ENCODE measurements around the gene TNF.
A peak's percentile ranks its signal among the peaks of the same experiment; 100 is the strongest.

The TNF gene

GRCh38 chr6:31575335-31575901 is at the start of gene TNF:
TSS of gene TNF (plus strand) at chr6:31575565. CDS start at chr6:31575742, 177 bp downstream.
- Histone ChIP-seq H3K4me1 (ENCODE audit: control insufficient read depth in 1 of 2, insufficient read depth in 2 of 2, low read length in 2 of 2) (peaks cover 0 to 3% of the 10 kb centered on the region in 2 donors), H3K4me3 (ENCODE audit: low read depth in 1 of 2, low read length in 2 of 2) (peak within 1 kb of the TSS; percentile 32 to 45)

GRCh38 chr6:31525932-31526591 is 49.3 kb upstream of the TNF start:
- no peaks in the 10 kb centered on the region for H3K4me1 ChIP-seq (ENCODE audit: control insufficient read depth in 1 of 2, insufficient read depth in 2 of 2, low read length in 2 of 2)
- H3K9me3 ChIP-seq (ENCODE audit: control insufficient read depth in 1 of 2, low read length in 2 of 2) = no peaks in the 10 kb centered on the region
- no peak overlapping the region for H3K4me3 ChIP-seq (ENCODE audit: low read depth in 1 of 2, low read length in 2 of 2)
- H3K36me3 ChIP-seq (ENCODE audit: control insufficient read depth in 1 of 2, insufficient read depth in 2 of 2, low read length in 2 of 2) = peaks cover 14 to 16% of the 10 kb centered on the region in 2 donors
- no peak overlapping the region for H3K27ac ChIP-seq (ENCODE audit: low read length)
- no peaks in the 10 kb centered on the region for H3K27me3 ChIP-seq (ENCODE audit: low read depth, low read length)

More at GRCh38 chr6:31575335-31575901, at the start of gene TNF:
- H3K36me3 ChIP-seq (ENCODE audit: control insufficient read depth in 1 of 2, insufficient read depth in 2 of 2, low read length in 2 of 2) = no peaks in the 10 kb centered on the region
- H3K27ac ChIP-seq (ENCODE audit: low read length) = no peak within 1 kb of the TSS
- H3K27me3 ChIP-seq (ENCODE audit: low read depth, low read length) = no peaks in the 10 kb centered on the region
- H3K9me3 ChIP-seq (ENCODE audit: control insufficient read depth in 1 of 2, low read length in 2 of 2) = no peaks in the 10 kb centered on the region

GRCh38 chr6:31528307-31528777 is 47.0 kb upstream of the TNF start:
- no peaks in the 10 kb centered on the region for H3K9me3 ChIP-seq (ENCODE audit: control insufficient read depth in 1 of 2, low read length in 2 of 2)
- H3K4me3 ChIP-seq (ENCODE audit: low read depth in 1 of 2, low read length in 2 of 2) = no peak overlapping the region
- H3K27ac ChIP-seq (ENCODE audit: low read length) = no peak overlapping the region
- H3K4me1 ChIP-seq (ENCODE audit: control insufficient read depth in 1 of 2, insufficient read depth in 2 of 2, low read length in 2 of 2) = no peaks in the 10 kb centered on the region
- peaks cover 23 to 34% of the 10 kb centered on the region in 2 donors for H3K36me3 ChIP-seq (ENCODE audit: control insufficient read depth in 1 of 2, insufficient read depth in 2 of 2, low read length in 2 of 2)
- H3K27me3 ChIP-seq (ENCODE audit: low read depth, low read length) = no peaks in the 10 kb centered on the region

- Histone ChIP-seq H3K36me3 (ENCODE audit: control insufficient read depth in 1 of 2, insufficient read depth in 2 of 2, low read length in 2 of 2) (peaks cover 29 to 40% of the 10 kb centered on the region in 2 donors), H3K9me3 (ENCODE audit: control insufficient read depth in 1 of 2, low read length in 2 of 2) (no peaks in the 10 kb centered on the region), H3K27me3 (ENCODE audit: low read depth, low read length) (no peaks in the 10 kb centered on the region), H3K27ac (ENCODE audit: low read length) (no peak within 1 kb of the TSS), H3K4me3 (ENCODE audit: low read depth in 1 of 2, low read length in 2 of 2) (no peak within 1 kb of the TSS), H3K4me1 (ENCODE audit: control insufficient read depth in 1 of 2, insufficient read depth in 2 of 2, low read length in 2 of 2) (no peaks in the 10 kb centered on the region)
Observed at GRCh38 chr6:31528821-31529328, 46.5 kb upstream of the TNF start, which contains the start of gene MCCD1. TSS of gene MCCD1 (plus strand) at chr6:31528962. CDS start at chr6:31529015, 53 bp downstream.

GRCh38 chr6:31529329-31530150 is 45.8 kb upstream of the TNF start:
- Histone ChIP-seq H3K4me3 (ENCODE audit: low read depth in 1 of 2, low read length in 2 of 2) (no peak overlapping the region), H3K4me1 (ENCODE audit: control insufficient read depth in 1 of 2, insufficient read depth in 2 of 2, low read length in 2 of 2) (no peaks in the 10 kb centered on the region), H3K27ac (ENCODE audit: low read length) (no peak overlapping the region), H3K9me3 (ENCODE audit: control insufficient read depth in 1 of 2, low read length in 2 of 2) (no peaks in the 10 kb centered on the region), H3K27me3 (ENCODE audit: low read depth, low read length) (no peaks in the 10 kb centered on the region), H3K36me3 (ENCODE audit: control insufficient read depth in 1 of 2, insufficient read depth in 2 of 2, low read length in 2 of 2) (peaks cover 35 to 46% of the 10 kb centered on the region in 2 donors)

GRCh38 chr6:31530659-31531058 is 44.7 kb upstream of the TNF start:
- Histone ChIP-seq H3K27me3 (ENCODE audit: low read depth, low read length) (no peaks in the 10 kb centered on the region), H3K9me3 (ENCODE audit: control insufficient read depth in 1 of 2, low read length in 2 of 2) (no peaks in the 10 kb centered on the region), H3K4me3 (ENCODE audit: low read depth in 1 of 2, low read length in 2 of 2) (no peak overlapping the region), H3K27ac (ENCODE audit: low read length) (no peak overlapping the region), H3K36me3 (ENCODE audit: control insufficient read depth in 1 of 2, insufficient read depth in 2 of 2, low read length in 2 of 2) (peaks cover 46 to 57% of the 10 kb centered on the region in 2 donors), H3K4me1 (ENCODE audit: control insufficient read depth in 1 of 2, insufficient read depth in 2 of 2, low read length in 2 of 2) (no peaks in the 10 kb centered on the region)

GRCh38 chr6:31531162-31531561 is 44.2 kb upstream of the TNF start:
- peaks cover 51 to 62% of the 10 kb centered on the region in 2 donors for H3K36me3 ChIP-seq (ENCODE audit: control insufficient read depth in 1 of 2, insufficient read depth in 2 of 2, low read length in 2 of 2)
- no peak overlapping the region for H3K4me3 ChIP-seq (ENCODE audit: low read depth in 1 of 2, low read length in 2 of 2)
- no peaks in the 10 kb centered on the region for H3K27me3 ChIP-seq (ENCODE audit: low read depth, low read length)
- H3K4me1 ChIP-seq (ENCODE audit: control insufficient read depth in 1 of 2, insufficient read depth in 2 of 2, low read length in 2 of 2) = no peaks in the 10 kb centered on the region
- H3K9me3 ChIP-seq (ENCODE audit: control insufficient read depth in 1 of 2, low read length in 2 of 2) = no peaks in the 10 kb centered on the region
- H3K27ac ChIP-seq (ENCODE audit: low read length) = no peak overlapping the region

GRCh38 chr6:31531771-31532643 is 43.4 kb upstream of the TNF start:
- H3K4me3 ChIP-seq (ENCODE audit: low read depth in 1 of 2, low read length in 2 of 2) = no peak overlapping the region
- H3K27ac ChIP-seq (ENCODE audit: low read length) = no peak overlapping the region
- no peaks in the 10 kb centered on the region for H3K27me3 ChIP-seq (ENCODE audit: low read depth, low read length)
- H3K4me1 ChIP-seq (ENCODE audit: control insufficient read depth in 1 of 2, insufficient read depth in 2 of 2, low read length in 2 of 2) = no peaks in the 10 kb centered on the region
- peaks cover 57 to 70% of the 10 kb centered on the region in 2 donors for H3K36me3 ChIP-seq (ENCODE audit: control insufficient read depth in 1 of 2, insufficient read depth in 2 of 2, low read length in 2 of 2)
- no peaks in the 10 kb centered on the region for H3K9me3 ChIP-seq (ENCODE audit: control insufficient read depth in 1 of 2, low read length in 2 of 2)

- H3K9me3 ChIP-seq (ENCODE audit: control insufficient read depth in 1 of 2, low read length in 2 of 2) = no peaks in the 10 kb centered on the region
- H3K36me3 ChIP-seq (ENCODE audit: control insufficient read depth in 1 of 2, insufficient read depth in 2 of 2, low read length in 2 of 2) = peaks cover 61 to 74% of the 10 kb centered on the region in 2 donors
- H3K4me3 ChIP-seq (ENCODE audit: low read depth in 1 of 2, low read length in 2 of 2) = no peak overlapping the region
- H3K27me3 ChIP-seq (ENCODE audit: low read depth, low read length) = no peaks in the 10 kb centered on the region
- H3K27ac ChIP-seq (ENCODE audit: low read length) = no peak overlapping the region
- no peaks in the 10 kb centered on the region for H3K4me1 ChIP-seq (ENCODE audit: control insufficient read depth in 1 of 2, insufficient read depth in 2 of 2, low read length in 2 of 2)
Observed at GRCh38 chr6:31532644-31533454, 42.5 kb upstream of the TNF start.

- H3K4me1 ChIP-seq (ENCODE audit: control insufficient read depth in 1 of 2, insufficient read depth in 2 of 2, low read length in 2 of 2) = peaks cover 0 to 2% of the 10 kb centered on the region in 2 donors
- no peaks in the 10 kb centered on the region for H3K9me3 ChIP-seq (ENCODE audit: control insufficient read depth in 1 of 2, low read length in 2 of 2)
- H3K27me3 ChIP-seq (ENCODE audit: low read depth, low read length) = no peaks in the 10 kb centered on the region
- peaks cover 63 to 80% of the 10 kb centered on the region in 2 donors for H3K36me3 ChIP-seq (ENCODE audit: control insufficient read depth in 1 of 2, insufficient read depth in 2 of 2, low read length in 2 of 2)
- H3K27ac ChIP-seq (ENCODE audit: low read length) = no peak overlapping the region
- H3K4me3 ChIP-seq (ENCODE audit: low read depth in 1 of 2, low read length in 2 of 2) = no peak overlapping the region
Observed at GRCh38 chr6:31533455-31533841, 41.9 kb upstream of the TNF start.
